HG03457 (cell line): ENCODE measurements around the gene SERPINB3.
"Not testable (repeated sequence)": the region's sequence is repeated elsewhere in the genome, so short reads cannot be mapped to it uniquely, and the experiment has no call there.

Experiments
- ATAC-seq: cut with Tn5 transposase; IDR thresholded peaks from one replicate; pipeline ENCODE4 v1.9.1; 2021; ENCODE audit warnings: moderate number of reproducible peaks; ENCODE audit not compliant: unreplicated experiment

SERPINB3 gene

DNA sequence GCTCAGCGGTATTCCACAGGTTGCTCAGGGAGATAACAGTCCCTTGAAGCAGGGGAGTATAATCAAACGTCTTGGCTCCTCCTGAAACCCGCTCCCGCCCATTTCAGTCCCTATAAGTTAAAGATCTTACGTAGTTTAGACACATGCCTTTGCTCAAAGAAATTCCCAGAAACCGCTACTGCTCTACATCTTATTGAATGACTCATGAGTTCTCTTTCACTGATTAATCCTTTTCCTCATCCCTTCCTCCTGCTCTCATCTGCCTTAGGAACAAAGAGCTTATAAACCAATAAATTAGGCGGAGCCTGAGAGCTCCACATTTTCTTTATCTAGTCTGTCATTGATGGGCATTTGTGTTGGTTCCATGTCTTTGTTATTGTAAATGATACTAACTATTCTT lies 13.5 kb downstream of the SERPINB3 start:
- ATAC-seq, result no peak

DNA sequence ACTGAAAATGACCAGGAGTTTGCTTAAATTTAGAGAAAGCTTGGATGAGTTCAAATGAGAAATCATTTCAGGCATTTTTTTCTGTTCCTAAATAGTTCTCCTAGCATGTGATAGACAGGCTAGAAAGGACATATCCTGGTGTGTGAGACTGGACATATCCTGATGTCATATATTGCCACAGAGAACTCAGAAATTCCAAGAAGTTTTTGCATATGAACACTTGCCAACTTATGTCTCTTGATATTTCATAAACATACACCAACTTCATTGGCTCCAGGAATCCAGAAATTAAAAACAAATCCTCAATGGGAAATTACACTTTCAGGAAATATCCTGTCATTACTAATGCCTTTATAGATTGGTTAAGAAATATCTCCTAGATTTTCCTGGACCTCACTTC lies 14.8 kb downstream of the SERPINB3 start:
- no peak for ATAC-seq

DNA sequence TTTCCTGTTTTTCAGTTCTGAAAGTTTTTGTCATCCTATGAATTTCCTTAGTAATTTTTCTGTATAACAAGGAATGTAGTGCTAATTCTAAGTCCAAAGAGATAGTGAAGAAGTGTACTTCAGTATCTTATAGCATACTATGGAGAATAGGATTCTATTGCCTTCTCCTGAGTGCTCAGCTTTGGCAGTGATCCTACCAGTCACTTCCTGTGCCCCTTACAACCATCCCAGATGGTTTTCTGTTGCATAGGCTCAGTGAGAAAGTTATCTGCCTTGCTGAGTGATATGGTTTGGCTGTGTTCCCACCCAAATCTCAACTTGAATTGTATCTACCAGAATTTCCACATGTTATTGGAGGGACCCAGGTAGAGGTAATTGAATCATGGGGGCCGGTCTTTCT lies 17.0 kb downstream of the SERPINB3 start:
- ATAC-seq, result not testable (repeated sequence)

GRCh38 chr18:63644142-63644541 lies 17.6 kb downstream of the SERPINB3 start, which contains the start of gene SERPINB4:
Gene SERPINB4, minus strand, starts transcription at chr18:63644256. Its CDS starts 679 bp downstream, at chr18:63643577.
- not testable (repeated sequence) for ATAC-seq

DNA sequence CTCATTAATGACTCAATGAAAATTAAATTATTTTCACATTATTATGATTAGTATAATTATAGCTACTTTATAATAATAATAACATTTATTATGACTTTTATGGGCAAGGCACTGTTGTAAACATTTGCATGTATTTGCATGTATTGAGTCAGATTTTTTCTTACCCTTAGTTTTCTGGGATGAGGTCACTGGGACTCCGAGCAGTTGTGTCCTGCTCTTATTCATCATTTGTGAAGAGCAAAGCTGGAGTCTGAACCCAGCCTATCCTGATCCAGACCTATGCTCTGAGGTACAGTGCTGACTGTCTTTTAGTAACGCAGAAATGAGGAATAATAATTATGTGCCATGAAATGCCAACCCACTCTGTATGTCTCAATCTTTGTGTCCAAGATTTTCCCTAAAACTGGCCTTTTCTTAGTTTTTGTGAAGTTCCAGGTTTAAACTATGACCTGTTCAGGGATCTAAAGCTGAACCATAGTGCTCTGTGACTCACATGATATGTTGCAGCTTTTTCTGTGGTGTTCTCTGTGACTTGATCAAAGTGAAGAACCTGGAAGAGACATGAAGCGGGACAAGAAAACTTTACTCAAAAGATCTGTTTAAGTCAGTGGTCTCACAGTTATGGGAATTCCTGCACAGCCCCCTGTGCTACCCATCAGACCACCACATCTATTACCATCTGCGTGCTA lies 18.9 kb downstream of the SERPINB3 start:
- not testable (repeated sequence) for ATAC-seq

DNA sequence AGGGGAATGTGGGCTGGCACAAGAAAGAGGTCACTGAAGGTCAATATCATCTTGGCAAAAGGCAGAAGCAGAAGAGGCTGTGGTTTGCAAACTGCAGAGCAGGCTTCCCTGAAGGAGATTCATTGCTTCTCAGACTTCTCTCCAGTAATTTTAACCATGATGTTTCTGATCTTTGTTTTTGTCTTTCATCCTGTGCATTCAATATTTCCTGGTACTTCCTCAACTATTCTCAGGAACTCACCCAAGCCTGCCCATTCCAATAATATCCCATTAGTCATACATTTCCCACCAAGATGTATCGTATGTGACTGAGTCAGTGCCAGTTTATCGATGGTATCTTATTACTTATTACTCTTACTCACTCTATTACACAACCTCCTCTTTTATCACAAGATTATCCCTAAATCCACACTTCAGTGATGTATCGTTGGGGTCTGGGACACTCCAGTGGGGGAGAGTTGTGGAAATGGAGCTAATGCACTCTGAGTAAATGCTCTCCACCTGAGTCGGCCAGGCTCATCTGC lies 20.5 kb downstream of the SERPINB3 start:
- not testable (repeated sequence) for ATAC-seq

DNA sequence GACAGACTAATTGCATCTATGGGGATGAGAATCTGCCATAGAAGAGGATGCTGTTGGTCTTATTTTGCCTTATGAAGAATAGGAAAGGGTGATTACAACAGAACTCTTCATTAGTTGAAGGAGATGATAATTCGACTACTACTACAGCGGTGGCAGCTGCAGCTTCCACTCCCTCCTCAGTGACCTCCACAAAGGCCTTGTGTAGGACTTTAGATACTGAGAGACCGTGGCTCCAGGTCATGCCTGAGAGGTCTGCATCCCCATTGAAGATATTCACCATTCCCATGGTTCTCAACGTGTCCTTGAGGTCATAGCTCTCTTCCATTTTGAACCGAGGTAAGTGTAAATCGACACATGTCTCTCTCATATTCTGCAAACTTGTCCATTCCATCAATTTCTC lies 24.0 kb downstream of the SERPINB3 start:
- no peak for ATAC-seq

DNA sequence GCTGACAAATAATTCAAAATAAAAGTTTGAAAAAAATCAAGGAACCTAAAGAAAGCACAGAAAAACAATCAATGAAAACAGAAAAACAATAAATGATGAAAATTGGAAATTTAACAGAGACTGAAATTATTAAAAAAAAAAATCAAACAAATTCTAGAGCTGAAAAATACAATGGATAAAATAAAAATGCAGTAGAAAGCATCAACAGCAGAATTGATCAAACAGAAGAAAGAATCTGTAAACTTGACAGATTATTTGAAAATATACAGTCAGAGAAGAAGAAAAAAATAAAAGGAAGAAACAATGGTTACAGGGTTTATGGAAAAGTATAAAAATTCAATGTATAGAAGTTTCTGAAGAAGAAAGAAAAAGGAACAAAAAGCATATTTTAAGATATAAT lies 33.9 kb downstream of the SERPINB3 start:
- ATAC-seq, result no peak

DNA sequence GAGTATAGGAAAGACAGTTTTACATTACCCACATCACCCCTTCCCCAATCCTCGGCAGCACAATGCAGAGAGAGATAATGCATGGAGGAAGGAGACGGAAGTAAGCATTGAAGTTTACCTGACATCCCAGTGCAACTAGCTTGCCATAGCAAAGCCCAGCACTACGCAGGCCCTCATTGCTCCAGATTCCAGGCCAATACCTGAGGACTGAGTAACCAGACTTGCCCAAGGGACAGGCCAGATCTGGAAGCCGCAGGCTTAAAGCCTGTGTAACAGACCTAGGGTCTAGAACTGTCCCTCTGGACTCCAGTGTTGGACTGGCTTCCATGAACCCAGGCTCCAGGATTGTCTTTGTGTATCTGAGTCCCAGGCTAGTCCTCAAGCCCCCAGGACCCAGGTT lies 35.3 kb downstream of the SERPINB3 start:
- no peak for ATAC-seq

GRCh38 chr18:63624863-63625262 lies 36.8 kb downstream of the SERPINB3 start:
- no peak for ATAC-seq

GRCh38 chr18:63619661-63620060 lies 42.0 kb downstream of the SERPINB3 start:
- ATAC-seq, result no peak

- no peak for ATAC-seq
These were observed 43.8 kb downstream of the SERPINB3 start for GRCh38 chr18:63617915-63618234.

- ATAC-seq, result peak; percentile 79
These were observed 44.4 kb downstream of the SERPINB3 start for GRCh38 chr18:63617049-63617914.

GRCh38 chr18:63613420-63613819 lies 48.3 kb downstream of the SERPINB3 start:
- no peak for ATAC-seq

DNA sequence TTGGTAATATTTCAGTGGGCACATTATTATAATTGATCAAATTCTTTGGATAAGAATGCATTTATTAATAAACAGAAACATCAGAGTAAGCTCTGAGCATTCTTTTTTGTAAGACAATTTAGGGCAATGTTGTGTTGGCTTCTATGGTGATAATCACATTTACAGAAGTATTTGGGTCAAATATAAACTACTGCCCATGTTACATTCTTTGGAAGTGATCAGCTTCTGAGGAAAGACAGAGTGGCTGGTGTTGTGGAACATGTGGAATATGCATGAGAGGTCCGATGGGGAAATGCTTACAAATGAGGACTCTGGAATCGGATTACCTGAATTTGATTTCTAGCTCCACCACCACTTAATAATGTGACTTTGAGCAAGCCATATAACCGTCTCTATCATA lies 55.2 kb downstream of the SERPINB3 start:
- ATAC-seq, result no peak
